ENCODE results near the gene DYNC1H1.

DYNC1H1 gene

DNA sequence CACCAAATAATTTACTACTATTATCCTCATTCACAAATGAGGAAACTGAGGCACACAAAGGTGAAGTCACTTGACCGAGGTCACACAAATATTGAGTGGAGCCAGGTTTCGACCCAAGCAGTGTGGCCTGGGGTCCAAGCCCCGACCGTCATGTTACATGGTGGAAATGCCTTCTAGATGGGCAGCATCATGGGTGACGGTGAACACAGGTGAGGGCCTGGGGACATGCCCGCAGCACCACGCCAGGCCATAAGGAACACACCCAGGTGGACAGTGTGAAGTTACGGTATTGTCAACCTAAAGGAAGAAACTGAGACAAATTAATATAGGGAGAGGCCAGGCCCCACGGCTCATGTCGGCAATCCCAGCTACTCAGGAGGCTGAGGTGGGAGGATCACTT lies 35.3 kb upstream of the DYNC1H1 start:
- no peak overlapping the region for H3K4me3 ChIP-seq (ENCODE audit: low read depth, low read length)
- no peak for DNase-seq (ENCODE audit: low read depth)
- TF ChIP-seq, protein P1, sequence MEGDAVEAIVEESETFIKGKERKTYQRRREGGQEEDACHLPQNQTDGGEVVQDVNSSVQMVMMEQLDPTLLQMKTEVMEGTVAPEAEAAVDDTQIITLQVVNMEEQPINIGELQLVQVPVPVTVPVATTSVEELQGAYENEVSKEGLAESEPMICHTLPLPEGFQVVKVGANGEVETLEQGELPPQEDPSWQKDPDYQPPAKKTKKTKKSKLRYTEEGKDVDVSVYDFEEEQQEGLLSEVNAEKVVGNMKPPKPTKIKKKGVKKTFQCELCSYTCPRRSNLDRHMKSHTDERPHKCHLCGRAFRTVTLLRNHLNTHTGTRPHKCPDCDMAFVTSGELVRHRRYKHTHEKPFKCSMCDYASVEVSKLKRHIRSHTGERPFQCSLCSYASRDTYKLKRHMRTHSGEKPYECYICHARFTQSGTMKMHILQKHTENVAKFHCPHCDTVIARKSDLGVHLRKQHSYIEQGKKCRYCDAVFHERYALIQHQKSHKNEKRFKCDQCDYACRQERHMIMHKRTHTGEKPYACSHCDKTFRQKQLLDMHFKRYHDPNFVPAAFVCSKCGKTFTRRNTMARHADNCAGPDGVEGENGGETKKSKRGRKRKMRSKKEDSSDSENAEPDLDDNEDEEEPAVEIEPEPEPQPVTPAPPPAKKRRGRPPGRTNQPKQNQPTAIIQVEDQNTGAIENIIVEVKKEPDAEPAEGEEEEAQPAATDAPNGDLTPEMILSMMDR (IDR thresholded peaks at IDR 0.05; ENCODE audit: control insufficient read depth, extremely low read depth, insufficient read depth) = no peak

DNA sequence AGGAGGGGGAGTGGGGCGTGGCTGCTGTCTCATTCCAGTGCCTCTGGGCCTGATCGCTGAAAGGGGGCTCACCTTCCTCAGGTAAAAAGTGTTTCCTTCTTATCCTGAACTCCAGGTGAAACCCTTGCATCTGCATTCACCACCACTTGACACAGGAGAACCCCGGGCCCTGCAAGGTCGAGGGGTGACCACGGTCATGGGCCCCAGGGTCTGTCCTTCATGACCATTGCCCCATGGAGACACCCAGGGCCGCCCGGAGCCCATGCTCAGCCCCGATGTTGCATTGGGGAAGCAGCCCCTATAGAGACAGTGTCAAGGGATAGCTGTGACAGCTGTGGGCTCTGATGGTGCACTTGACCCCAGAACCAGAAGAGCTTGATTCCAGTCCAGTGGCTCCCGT lies 34.4 kb upstream of the DYNC1H1 start:
- TF ChIP-seq, protein P1 (IDR thresholded peaks at IDR 0.05; ENCODE audit: control insufficient read depth, extremely low read depth, insufficient read depth) = no peak
- H3K4me3 ChIP-seq (ENCODE audit: low read depth, low read length) = no peak overlapping the region
- no peak for DNase-seq (ENCODE audit: low read depth)

DNA sequence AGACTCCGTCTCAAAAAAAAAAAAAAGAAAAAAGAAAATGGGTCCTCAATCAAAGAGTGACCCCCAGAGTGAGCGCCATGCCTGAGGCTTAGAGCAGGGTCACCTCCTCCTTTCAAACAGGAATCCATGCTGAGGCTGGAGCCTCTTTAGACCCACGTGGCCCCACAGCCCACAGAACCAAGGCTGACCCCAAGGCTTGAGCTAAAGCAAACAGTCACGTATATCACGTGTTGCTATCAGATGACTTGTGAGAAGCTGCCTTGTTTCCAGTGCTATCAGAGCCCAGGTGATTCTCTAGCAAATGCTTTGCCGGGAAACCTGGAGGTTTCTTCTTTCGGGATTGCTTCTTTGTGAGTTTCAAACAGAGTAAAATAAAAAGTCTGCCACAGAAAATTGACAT lies 31.7 kb upstream of the DYNC1H1 start:
- TF ChIP-seq, protein P1 (IDR thresholded peaks at IDR 0.05; ENCODE audit: control insufficient read depth, extremely low read depth, insufficient read depth) = no peak
- DNase-seq (ENCODE audit: low read depth) = no peak
- H3K4me3 ChIP-seq (ENCODE audit: low read depth, low read length) = no peak overlapping the region

DNA sequence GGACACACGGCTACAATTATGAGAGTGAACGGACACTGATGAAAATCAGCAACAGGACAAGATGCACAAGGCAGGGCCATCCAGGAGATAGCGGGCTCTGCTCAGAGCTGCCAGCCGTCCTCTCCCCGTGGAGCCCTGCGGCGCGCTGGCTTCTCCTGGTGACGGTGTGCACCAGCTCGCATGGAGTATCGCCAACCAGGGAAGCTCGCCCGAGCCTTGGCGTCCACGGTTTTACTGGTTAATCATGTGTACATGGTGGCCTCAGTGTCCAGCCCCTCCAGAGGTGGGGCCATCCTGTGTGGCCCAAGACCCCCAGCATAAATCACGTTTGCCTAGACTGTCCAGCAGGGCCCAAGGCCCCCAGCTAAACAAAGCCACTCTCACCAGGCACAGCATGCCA lies 31.2 kb upstream of the DYNC1H1 start:
- no peak for DNase-seq (ENCODE audit: low read depth)
- TF ChIP-seq, protein P1 (IDR thresholded peaks at IDR 0.05; ENCODE audit: control insufficient read depth, extremely low read depth, insufficient read depth) = no peak

DNA sequence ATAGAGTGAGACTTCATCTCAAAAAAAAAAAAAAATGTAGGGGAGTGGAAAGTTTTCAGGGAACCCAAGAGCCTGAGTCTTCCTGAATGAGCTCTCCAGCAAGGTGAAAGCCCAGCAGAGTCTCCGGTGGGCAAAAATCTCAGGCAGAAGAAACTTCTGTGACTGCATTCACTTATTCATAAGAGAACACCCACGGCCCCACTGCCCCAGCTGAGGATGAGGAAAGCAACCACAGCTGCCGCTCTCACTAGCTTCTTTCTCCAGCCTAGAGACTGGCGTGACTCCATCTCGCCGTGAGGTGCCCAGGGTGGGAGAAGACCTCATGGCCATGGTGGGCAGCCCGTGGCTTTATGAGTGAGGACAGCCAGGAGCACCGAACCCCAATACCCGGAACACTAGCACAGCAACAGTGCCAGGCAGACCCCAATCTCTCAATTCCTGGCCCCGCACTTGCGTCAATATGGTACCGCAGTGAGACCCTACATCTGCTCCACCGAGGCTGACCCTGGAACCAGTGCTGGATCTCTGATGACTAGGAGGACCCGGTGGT lies 29.7 kb upstream of the DYNC1H1 start:
- no peak for DNase-seq (ENCODE audit: low read depth)
- TF ChIP-seq, protein P1 (IDR thresholded peaks at IDR 0.05; ENCODE audit: control insufficient read depth, extremely low read depth, insufficient read depth) = no peak
- no peak overlapping the region for H3K4me3 ChIP-seq (ENCODE audit: low read depth, low read length)

More for the DNA sequence above, 31.2 kb upstream of the DYNC1H1 start:
- H3K4me3 ChIP-seq (ENCODE audit: low read depth, low read length) = no peak overlapping the region

DNA sequence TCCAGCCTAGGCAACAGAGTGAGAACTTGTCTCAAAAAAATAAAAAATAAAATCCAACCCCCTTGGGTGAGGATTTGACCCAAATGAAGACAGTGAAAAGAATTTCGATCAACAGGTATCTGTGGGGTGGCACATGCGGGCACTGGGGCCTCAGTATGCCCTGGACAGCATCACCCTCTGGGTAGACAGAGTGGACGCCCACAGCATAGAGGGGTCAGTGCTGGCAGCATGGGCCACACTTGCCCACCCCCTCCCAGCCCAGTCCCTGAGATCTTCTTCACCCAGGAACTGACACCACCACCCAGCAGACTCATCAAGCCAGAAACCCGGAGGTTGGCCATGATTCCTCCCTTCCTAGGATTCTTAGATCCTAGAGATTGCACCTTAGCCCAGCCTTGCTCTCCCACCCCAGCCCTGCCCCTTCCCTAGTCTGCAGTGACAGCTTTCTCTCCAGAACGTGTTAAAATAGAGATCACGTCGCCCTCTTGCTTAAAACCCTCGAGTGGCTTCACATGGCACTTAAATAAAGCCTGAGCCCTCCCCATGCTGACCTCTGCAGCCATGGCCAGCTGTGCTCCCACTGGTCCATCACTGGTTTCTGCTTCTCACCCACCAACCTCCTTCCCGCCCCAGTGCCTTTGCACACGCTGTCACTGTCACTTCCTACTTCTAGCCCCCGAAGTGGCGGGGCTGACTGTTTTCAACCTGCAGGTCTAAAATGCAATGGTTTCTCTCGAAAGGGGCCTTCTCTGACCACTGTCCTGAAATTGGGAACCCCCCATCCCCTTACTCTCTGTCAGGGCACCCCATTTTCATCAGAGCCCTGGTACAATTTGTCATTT lies 26.2 kb upstream of the DYNC1H1 start:
- H3K4me3 ChIP-seq (ENCODE audit: low read depth, low read length) = no peak overlapping the region
- TF ChIP-seq, protein P1 (IDR thresholded peaks at IDR 0.05; ENCODE audit: control insufficient read depth, extremely low read depth, insufficient read depth) = no peak
- DNase-seq (ENCODE audit: low read depth) = no peak
